MCF 10A (cell line): ENCODE results near the gene ARHGEF7. TPM values are rescaled to one million over a fixed set of nuclear protein-coding genes. Genes with fewer than 3 reads are reported as not detected.

Source experiments
- BruUV-seq: library from RNA; stranded (reverse); fragments of 400-500 nt; replicated peaks from 2 replicates; lab custom pipeline; 2021; lab: Mats Ljungman, UMichigan
- CTCF ChIA-PET: fragments of 300-600 bp; sonication (Branson Sonifier 250); formaldehyde crosslinking; extraction: SDS; loops from one replicate; lab custom pipeline; 2021; ENCODE audit warnings: antibody characterized with exemption, inconsistent platforms; lab: Yijun Ruan, JAX
- POLR2A ChIA-PET: fragments of 300-600, 350-650 bp; sonication (Branson Sonifier 250); formaldehyde crosslinking; extraction: SDS; loops from one replicate; lab custom pipeline; 2020; ENCODE audit warnings: antibody characterized with exemption, inconsistent platforms; lab: Yijun Ruan, JAX
- DNase-seq: peaks from one replicate; pipeline ENCODE4 v3.0.0-alpha.2; 2018; ENCODE audit not compliant: unreplicated experiment
- H3K27ac Mint-ChIP-seq: one replicate; pipeline ENCODE4 v1.8.0; 2022; ENCODE audit warnings: mild to moderate bottlenecking, low read depth, mixed read lengths; ENCODE audit not compliant: unreplicated experiment
- H3K27me3 Mint-ChIP-seq: one replicate; pipeline ENCODE4 v1.8.0; 2022; ENCODE audit warnings: mixed read lengths; ENCODE audit not compliant: insufficient read depth, unreplicated experiment
- H3K36me3 Mint-ChIP-seq: one replicate; pipeline ENCODE4 v1.8.0; 2022; ENCODE audit warnings: mild to moderate bottlenecking, moderate library complexity, mixed read lengths; ENCODE audit not compliant: insufficient read depth, unreplicated experiment
- H3K4me1 Mint-ChIP-seq: one replicate; pipeline ENCODE4 v1.8.0; 2022; ENCODE audit warnings: mixed read lengths; ENCODE audit not compliant: insufficient read depth, unreplicated experiment
- H3K4me3 Mint-ChIP-seq: one replicate; pipeline ENCODE4 v1.8.0; 2022; ENCODE audit warnings: mild to moderate bottlenecking, moderate library complexity, mixed read lengths; ENCODE audit not compliant: unreplicated experiment
- H3K9me3 Mint-ChIP-seq: one replicate; pipeline ENCODE4 v1.8.0; 2022; ENCODE audit warnings: mixed read lengths; ENCODE audit not compliant: unreplicated experiment
- CTCF ChIP-seq: fragments of 200-600 bp; IDR thresholded peaks from one replicate; pipeline ENCODE4 v1.8.0; 2022; ENCODE audit warnings: antibody characterized with exemption, mild to moderate bottlenecking; ENCODE audit not compliant: unreplicated experiment
- intact Hi-C: fragments of 100-400 bp; cut with micrococcal nuclease; formaldehyde crosslinking; loops from 2 replicates; pipeline ENCODE4 v1.14.1; 2022
- total RNA-seq: library from RNA; stranded (reverse); gene quantifications from 2 replicates; pipeline ENCODE4 v1.2.3, GENCODE V29; 2022

ARHGEF7 gene
- total RNA-seq, 1 experiment from 2014 or later, result 43.5 TPM

- H3K9me3 Mint-ChIP-seq, result no peaks in the 10 kb centered on the region
- H3K27me3 Mint-ChIP-seq, result no peaks in the 10 kb centered on the region
- intact Hi-C loops, result no loop called here
- no peaks in the 10 kb centered on the region for H3K4me1 Mint-ChIP-seq
- peaks cover 76% of the 10 kb centered on the region for H3K36me3 Mint-ChIP-seq
- CTCF ChIA-PET, result interaction anchor here (0.6 kb wide), 1 partner anchor 817 kb away, joined by 3 read pairs; no protein-coding TSS in a partner anchor
- TF ChIP-seq CTCF, result no peak
- no peak overlapping the region for H3K4me3 Mint-ChIP-seq
- no peak for DNase-seq
- no TSS peak for BruUV-seq
- H3K27ac Mint-ChIP-seq, result no peak overlapping the region
- POLR2A ChIA-PET, result interaction anchor here (0.7 to 1.0 kb wide), 2 partner anchors 13 to 219 kb away, joined by 3 read pairs; no protein-coding TSS in a partner anchor
These were observed 171.1 kb downstream of the ARHGEF7 start for GRCh38 chr13:111286162-111286561.

DNA sequence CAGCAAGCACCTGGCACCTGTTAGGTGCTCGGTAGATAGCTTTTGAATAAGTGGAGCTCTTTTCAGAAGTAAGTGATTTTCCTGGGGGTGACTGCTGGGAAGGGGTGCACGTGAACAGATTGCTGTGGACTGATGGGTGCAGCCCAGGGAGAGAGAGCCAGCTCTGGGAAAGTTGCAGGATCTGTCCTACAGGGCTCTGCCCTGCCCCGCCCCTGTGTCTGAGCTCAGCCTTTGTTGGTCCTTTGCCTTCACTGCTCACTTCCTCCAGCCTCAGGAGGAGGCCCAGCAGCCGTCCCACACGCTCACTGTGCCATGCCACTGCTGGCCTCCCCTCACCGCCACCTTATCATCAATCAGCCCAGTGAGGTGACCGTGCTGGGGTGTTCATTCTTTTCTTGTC is 171.6 kb downstream of the ARHGEF7 start:
- H3K4me1 Mint-ChIP-seq, result no peaks in the 10 kb centered on the region
- ChIA-PET POLR2A (interaction anchor here (0.7 kb wide), 1 partner anchor 219 kb away, joined by 3 read pairs; no protein-coding TSS in a partner anchor), CTCF (no interaction called here)
- BruUV-seq, result no TSS peak
- H3K36me3 Mint-ChIP-seq, result peaks cover 77% of the 10 kb centered on the region
- H3K27ac Mint-ChIP-seq, result no peak overlapping the region
- no peak for DNase-seq
- no peak overlapping the region for H3K4me3 Mint-ChIP-seq
- no peak for TF ChIP-seq CTCF
- intact Hi-C loops, result no loop called here
- H3K27me3 Mint-ChIP-seq, result no peaks in the 10 kb centered on the region
- no peaks in the 10 kb centered on the region for H3K9me3 Mint-ChIP-seq

DNA sequence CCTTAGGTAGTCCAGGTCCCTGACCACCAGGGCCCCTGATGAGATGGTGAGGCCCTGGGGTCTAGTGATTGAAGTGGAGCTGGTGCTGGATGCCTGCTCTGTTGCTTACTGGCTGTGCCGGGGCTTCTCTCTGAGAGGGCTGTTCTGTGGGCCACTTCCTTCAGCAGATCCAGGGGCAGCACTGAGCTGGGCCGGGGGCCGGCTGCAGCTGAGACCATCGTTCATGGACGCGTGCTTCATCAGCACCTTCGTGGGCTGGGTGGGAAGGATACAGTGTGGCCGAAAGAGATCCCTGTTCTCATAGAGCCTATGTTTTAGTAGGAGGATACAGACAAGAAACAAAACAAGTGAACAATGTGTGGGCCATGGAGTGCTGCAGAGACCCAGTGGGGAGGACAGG is 172.1 kb downstream of the ARHGEF7 start:
- no TSS peak for BruUV-seq
- TF ChIP-seq CTCF, result no peak
- H3K4me1 Mint-ChIP-seq, result no peaks in the 10 kb centered on the region
- H3K27me3 Mint-ChIP-seq, result no peaks in the 10 kb centered on the region
- POLR2A ChIA-PET, result no interaction called here
- CTCF ChIA-PET, result no interaction called here
- H3K27ac Mint-ChIP-seq, result no peak overlapping the region
- H3K9me3 Mint-ChIP-seq, result no peaks in the 10 kb centered on the region
- no peak overlapping the region for H3K4me3 Mint-ChIP-seq
- intact Hi-C loops, result no loop called here
- no peak for DNase-seq
- H3K36me3 Mint-ChIP-seq, result peaks cover 77% of the 10 kb centered on the region

- Mint-ChIP-seq H3K36me3 (peaks cover 79% of the 10 kb centered on the region), H3K27ac (no peak overlapping the region), H3K27me3 (no peaks in the 10 kb centered on the region), H3K9me3 (no peaks in the 10 kb centered on the region), H3K4me1 (no peaks in the 10 kb centered on the region), H3K4me3 (no peak overlapping the region)
- no peak for TF ChIP-seq CTCF
- CTCF ChIA-PET, result no interaction called here
- intact Hi-C loops, result no loop called here
- BruUV-seq, result no TSS peak
- POLR2A ChIA-PET, result no interaction called here
- no peak for DNase-seq
These were observed 173.2 kb downstream of the ARHGEF7 start for GRCh38 chr13:111288276-111288675.
